ENCODE data around the gene SCGB3A1. TPM values are rescaled to one million over a fixed set of nuclear protein-coding genes. Genes with fewer than 3 reads are reported as not detected.

SCGB3A1 gene
- total RNA-seq, 1 experiment from 2014 or later = not detected

DNA sequence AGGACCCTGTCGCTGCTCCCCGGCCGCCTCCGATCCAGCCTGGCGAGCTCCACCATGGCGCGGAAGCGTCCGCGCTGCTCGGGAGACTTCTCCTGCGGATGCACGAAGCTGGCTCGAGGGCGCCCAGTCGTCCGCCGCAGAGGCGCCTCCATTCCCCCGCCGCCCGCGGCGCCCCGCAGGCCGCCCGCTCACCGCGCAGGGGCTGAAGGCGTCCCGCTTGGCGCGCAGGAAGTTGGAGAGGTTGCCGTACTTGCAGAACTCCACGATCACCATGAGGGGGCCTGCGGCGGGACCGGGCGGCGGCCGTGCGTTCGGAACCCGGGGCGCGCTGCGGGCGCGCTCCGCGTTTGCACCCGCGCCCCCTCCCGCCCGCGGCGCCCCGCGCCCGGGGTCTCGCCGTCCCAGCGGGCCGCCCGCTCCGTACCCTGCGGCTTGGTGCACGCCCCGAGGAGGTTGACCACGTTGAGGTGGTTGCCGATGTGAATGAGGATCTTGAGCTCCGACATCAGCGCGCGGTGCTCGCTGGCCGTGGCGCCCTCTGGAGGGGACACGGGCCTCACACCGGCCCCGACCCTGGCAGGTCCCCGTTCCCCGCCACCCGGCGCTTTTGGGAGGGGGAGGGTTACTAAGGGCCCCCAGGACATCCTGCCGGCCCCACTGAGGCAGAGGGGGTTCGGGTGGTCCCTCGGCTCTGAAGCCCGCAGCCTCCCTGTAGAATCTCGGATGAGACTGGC, 27.7 kb upstream of the SCGB3A1 start:
- no peak overlapping the region for H3K4me2 ChIP-seq (ENCODE audit: low read length)
- no peak overlapping the region for H2AFZ ChIP-seq (ENCODE audit: low read length)

DNA sequence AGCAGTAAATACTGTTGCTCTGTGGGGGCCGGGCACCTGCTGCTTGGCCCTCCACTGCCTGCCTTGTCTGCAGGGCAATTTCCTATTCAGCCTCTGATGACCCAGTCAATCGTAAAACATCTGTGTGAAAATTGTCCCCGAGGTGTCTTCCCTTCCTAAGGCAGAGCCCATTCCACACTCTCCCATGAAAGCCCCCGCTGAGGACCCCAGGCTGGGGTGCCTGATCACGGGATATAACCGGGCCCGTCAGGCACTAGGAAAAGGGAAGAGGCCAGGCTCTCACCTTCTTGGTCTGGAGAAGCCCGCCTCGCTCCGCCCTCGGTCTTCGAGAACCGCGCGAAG, 27.2 kb upstream of the SCGB3A1 start:
- H3K79me2 ChIP-seq (ENCODE audit: low read length) = no peaks in the 10 kb centered on the region
- ATAC-seq (no peak), DNase-seq (no peak)
- no peaks in the 10 kb centered on the region for H3K9me2 ChIP-seq (replicated peaks; ENCODE audit: low read length)
- no peak overlapping the region for H3K9ac ChIP-seq (ENCODE audit: low read length)
- no peaks in the 10 kb centered on the region for H4K20me1 ChIP-seq (ENCODE audit: low read length)
- no TSS peak for BruUV-seq (replicated peaks)
- H3K27ac ChIP-seq (ENCODE audit: low read length) = no peak overlapping the region
- no peaks in the 10 kb centered on the region for H3K36me3 ChIP-seq (ENCODE audit: low read depth, low read length)
- TF ChIP-seq EZH2 (IDR thresholded peaks at IDR 0.05; ENCODE audit: low read length, unreplicated experiment) = no peak
- TF ChIP-seq, protein P1, sequence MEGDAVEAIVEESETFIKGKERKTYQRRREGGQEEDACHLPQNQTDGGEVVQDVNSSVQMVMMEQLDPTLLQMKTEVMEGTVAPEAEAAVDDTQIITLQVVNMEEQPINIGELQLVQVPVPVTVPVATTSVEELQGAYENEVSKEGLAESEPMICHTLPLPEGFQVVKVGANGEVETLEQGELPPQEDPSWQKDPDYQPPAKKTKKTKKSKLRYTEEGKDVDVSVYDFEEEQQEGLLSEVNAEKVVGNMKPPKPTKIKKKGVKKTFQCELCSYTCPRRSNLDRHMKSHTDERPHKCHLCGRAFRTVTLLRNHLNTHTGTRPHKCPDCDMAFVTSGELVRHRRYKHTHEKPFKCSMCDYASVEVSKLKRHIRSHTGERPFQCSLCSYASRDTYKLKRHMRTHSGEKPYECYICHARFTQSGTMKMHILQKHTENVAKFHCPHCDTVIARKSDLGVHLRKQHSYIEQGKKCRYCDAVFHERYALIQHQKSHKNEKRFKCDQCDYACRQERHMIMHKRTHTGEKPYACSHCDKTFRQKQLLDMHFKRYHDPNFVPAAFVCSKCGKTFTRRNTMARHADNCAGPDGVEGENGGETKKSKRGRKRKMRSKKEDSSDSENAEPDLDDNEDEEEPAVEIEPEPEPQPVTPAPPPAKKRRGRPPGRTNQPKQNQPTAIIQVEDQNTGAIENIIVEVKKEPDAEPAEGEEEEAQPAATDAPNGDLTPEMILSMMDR (conservative IDR thresholded peaks at IDR 0.05; ENCODE audit: low read depth, low read length) = no peak
- no peak for TF ChIP-seq EZH2phosphoT487 (IDR thresholded peaks at IDR 0.05; ENCODE audit: borderline replicate concordance, low read length)
- H3K4me2 ChIP-seq (ENCODE audit: low read length) = no peak overlapping the region
- H3F3A ChIP-seq (ENCODE audit: low read length, unreplicated experiment) = no peaks in the 10 kb centered on the region
- H3K27me3 ChIP-seq (ENCODE audit: low read length) = peaks cover 34% of the 10 kb centered on the region
- H3K9me3 ChIP-seq (ENCODE audit: low read length) = no peaks in the 10 kb centered on the region
- H3K4me1 ChIP-seq (ENCODE audit: insufficient read depth, low read length) = no peaks in the 10 kb centered on the region
- H3K4me3 ChIP-seq (ENCODE audit: low read length) = no peak overlapping the region
- H2AFZ ChIP-seq (ENCODE audit: low read length) = no peak overlapping the region
- intact Hi-C loops (cut with micrococcal nuclease) = no loop called here
- ChIA-PET POLR2A (ENCODE audit: unreplicated experiment) (no interaction called here), CTCF (no interaction called here)

More for the DNA sequence above, 27.7 kb upstream of the SCGB3A1 start:
- Histone ChIP-seq H3K9me3 (ENCODE audit: low read length) (no peaks in the 10 kb centered on the region), H3K4me3 (ENCODE audit: low read length) (no peak overlapping the region), H3K27me3 (ENCODE audit: low read length) (peaks cover 32% of the 10 kb centered on the region), H3K27ac (ENCODE audit: low read length) (no peak overlapping the region), H3K36me3 (ENCODE audit: low read depth, low read length) (no peaks in the 10 kb centered on the region), H3F3A (ENCODE audit: low read length, unreplicated experiment) (no peaks in the 10 kb centered on the region), H3K9ac (ENCODE audit: low read length) (no peak overlapping the region), H3K4me1 (ENCODE audit: insufficient read depth, low read length) (no peaks in the 10 kb centered on the region), H3K9me2 (replicated peaks; ENCODE audit: low read length) (no peaks in the 10 kb centered on the region), H3K79me2 (ENCODE audit: low read length) (no peaks in the 10 kb centered on the region), H4K20me1 (ENCODE audit: low read length) (no peaks in the 10 kb centered on the region)
- ChIA-PET POLR2A (ENCODE audit: unreplicated experiment) (no interaction called here), CTCF (no interaction called here)
- ATAC-seq = peak; percentile 40; the same call in 1 of the 2 replicates
- TF ChIP-seq, protein P1 (conservative IDR thresholded peaks at IDR 0.05; ENCODE audit: low read depth, low read length) = peak; percentile 52; the same call in 1 of the 2 replicates
- TF ChIP-seq EZH2phosphoT487 (IDR thresholded peaks at IDR 0.05; ENCODE audit: borderline replicate concordance, low read length) = no peak
- intact Hi-C loops (cut with micrococcal nuclease) = no loop called here
- no peak for DNase-seq
- BruUV-seq (replicated peaks) = no TSS peak

DNA sequence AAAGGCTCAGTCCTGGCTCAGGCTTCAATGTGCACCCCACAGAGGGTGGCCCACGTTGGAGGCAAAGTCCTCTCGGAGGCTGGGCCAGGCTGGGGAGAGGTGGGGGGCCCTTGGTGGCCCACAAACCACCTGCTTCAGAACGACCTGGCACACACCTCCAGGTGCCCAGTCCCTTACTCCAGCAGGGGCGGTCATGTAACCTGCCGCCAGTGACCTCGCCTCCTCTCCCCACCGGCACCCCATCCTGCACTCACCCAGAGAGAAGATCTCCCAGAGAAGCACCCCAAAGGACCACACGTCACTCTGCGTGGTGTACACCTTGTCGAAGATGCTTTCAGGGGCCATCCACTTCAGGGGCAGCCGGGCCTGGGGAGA, 22.5 kb upstream of the SCGB3A1 start:
- DNase-seq (no peak), ATAC-seq (no peak)
- ChIA-PET POLR2A (ENCODE audit: unreplicated experiment) (no interaction called here), CTCF (no interaction called here)
- Histone ChIP-seq H3K36me3 (ENCODE audit: low read depth, low read length) (no peaks in the 10 kb centered on the region), H3K27me3 (ENCODE audit: low read length) (peaks cover 12% of the 10 kb centered on the region), H3K9ac (ENCODE audit: low read length) (no peak overlapping the region), H3K4me2 (ENCODE audit: low read length) (no peak overlapping the region), H3F3A (ENCODE audit: low read length, unreplicated experiment) (no peaks in the 10 kb centered on the region), H3K4me1 (ENCODE audit: insufficient read depth, low read length) (no peaks in the 10 kb centered on the region), H3K79me2 (ENCODE audit: low read length) (no peaks in the 10 kb centered on the region), H4K20me1 (ENCODE audit: low read length) (no peaks in the 10 kb centered on the region), H2AFZ (ENCODE audit: low read length) (no peak overlapping the region), H3K27ac (ENCODE audit: low read length) (no peak overlapping the region), H3K9me3 (ENCODE audit: low read length) (no peaks in the 10 kb centered on the region), H3K9me2 (replicated peaks; ENCODE audit: low read length) (no peaks in the 10 kb centered on the region), H3K4me3 (ENCODE audit: low read length) (no peak overlapping the region)
- intact Hi-C loops (cut with micrococcal nuclease) = no loop called here
- TF ChIP-seq, protein P1 (conservative IDR thresholded peaks at IDR 0.05; ENCODE audit: low read depth, low read length) = no peak
- no peak for TF ChIP-seq EZH2 (IDR thresholded peaks at IDR 0.05; ENCODE audit: low read length, unreplicated experiment)
- no peak for TF ChIP-seq EZH2phosphoT487 (IDR thresholded peaks at IDR 0.05; ENCODE audit: borderline replicate concordance, low read length)
- BruUV-seq (replicated peaks) = no TSS peak
